NCI-H2227 treated with DMSO at 0.1 percent for 48 hours (cell line): ENCODE data around the gene PSMD8.
"Not testable (repeated sequence)": the region's sequence is repeated elsewhere in the genome, so short reads cannot be mapped to it uniquely, and the experiment has no call there.

Experiments
- DNase-seq: peaks from one replicate; lab custom pipeline; 2025; lab: John Stamatoyannopoulos, UW

Gene PSMD8

GRCh38 chr19:38374332-38375097 lies at the start of gene PSMD8:
Gene PSMD8, plus strand, starts transcription at chr19:38374571. Its CDS starts 31 bp downstream, at chr19:38374602.
- DNase-seq, result peak; percentile 100

GRCh38 chr19:38326591-38326990 lies 47.8 kb upstream of the PSMD8 start:
- DNase-seq, result no peak

GRCh38 chr19:38329651-38330050 lies 44.7 kb upstream of the PSMD8 start:
- DNase-seq, result no peak

GRCh38 chr19:38331728-38332127 lies 42.6 kb upstream of the PSMD8 start:
- DNase-seq, result no peak

- no peak for DNase-seq
Measured at GRCh38 chr19:38333245-38333644, 41.1 kb upstream of the PSMD8 start.

GRCh38 chr19:38335949-38336637 lies 38.3 kb upstream of the PSMD8 start:
- peak; percentile 100 for DNase-seq

- peak; percentile 100 for DNase-seq
Measured at GRCh38 chr19:38336638-38337359, 37.6 kb upstream of the PSMD8 start.

- no peak for DNase-seq
Measured at GRCh38 chr19:38337360-38337653, 37.1 kb upstream of the PSMD8 start.

- not testable (repeated sequence) for DNase-seq
Measured at GRCh38 chr19:38339011-38339410, 35.4 kb upstream of the PSMD8 start.

- DNase-seq, result no peak
Measured at GRCh38 chr19:38340927-38341326, 33.4 kb upstream of the PSMD8 start.

- no peak for DNase-seq
Measured at GRCh38 chr19:38346837-38347236, 27.5 kb upstream of the PSMD8 start.

GRCh38 chr19:38350883-38351282 lies 23.5 kb upstream of the PSMD8 start:
- DNase-seq, result no peak

GRCh38 chr19:38351865-38352395 lies 22.4 kb upstream of the PSMD8 start:
- DNase-seq, result no peak

- DNase-seq, result no peak
Measured at GRCh38 chr19:38352611-38353010, 21.8 kb upstream of the PSMD8 start.

GRCh38 chr19:38355728-38356725 lies 18.3 kb upstream of the PSMD8 start:
- DNase-seq, result peak; percentile 52

- no peak for DNase-seq
Measured at GRCh38 chr19:38358071-38358470, 16.3 kb upstream of the PSMD8 start.

- DNase-seq, result no peak
Measured at GRCh38 chr19:38359242-38360021, 14.9 kb upstream of the PSMD8 start.

GRCh38 chr19:38360351-38360750 lies 14.0 kb upstream of the PSMD8 start:
- DNase-seq, result no peak

- no peak for DNase-seq
Measured at GRCh38 chr19:38360839-38361631, 13.3 kb upstream of the PSMD8 start.

GRCh38 chr19:38361633-38362075 lies 12.7 kb upstream of the PSMD8 start:
- DNase-seq, result peak; percentile 100
